K562 (cell line): ENCODE results near the gene PPFIA1. TPM values are rescaled to one million over a fixed set of nuclear protein-coding genes. Genes with fewer than 3 reads are reported as not detected.

ENCODE experiments used
- ATAC-seq: fragments of 200-7000 bp; cut with Tn5 transposase; 3 replicates; pipeline ENCODE4 v1.9.1; 2020; ENCODE audit warnings: moderate library complexity
- BruUV-seq: library from RNA; stranded (reverse); fragments of 400-500 nt; replicated peaks from 2 replicates; lab custom pipeline; 2021; lab: Mats Ljungman, UMichigan
- CTCF ChIA-PET: fragments of 300-600 bp; formaldehyde crosslinking; extraction: SDS; loops from one replicate; lab custom pipeline; 2021; ENCODE audit warnings: low intra/inter-chr PET ratio; lab: Yijun Ruan, JAX
- POLR2A ChIA-PET: fragments of 300-600, 350-650 bp; sonication (Branson Sonifier 250); formaldehyde crosslinking; extraction: SDS; loops from one replicate; lab custom pipeline; 2021; ENCODE audit warnings: antibody characterized with exemption, inconsistent platforms; lab: Yijun Ruan, JAX
- DNase-seq, 4 experiments: peaks; one replicate each; pipeline versions ENCODE4 v3.0.0 to v3.0.0-alpha.2; 2011 to 2018; ENCODE audit warnings: low spot score in 3 of 4, mixed read lengths in 3 of 4; ENCODE audit errors: extremely low read depth in 1 of 4
- FAIRE-seq: peaks from 2 replicates; lab custom pipeline; 2011; peaks lifted over from hg19 to GRCh38; lab: Jason Lieb, UNC
- H2AFZ ChIP-seq: 2 replicates; pipeline ENCODE4 v1.6.0; 2011; ENCODE audit warnings: low read depth, low read length, control low read depth, inconsistent platforms
- H3K27ac ChIP-seq: fragments of 200-600 bp; 3 replicates; pipeline ENCODE4 v1.8.0; 2011; ENCODE audit warnings: low read depth, mild to moderate bottlenecking, control low read depth, inconsistent platforms, low read length, moderate library complexity, mixed read lengths; ENCODE audit errors: extremely low read depth
- H3K27me3 ChIP-seq, 2 experiments: fragments of 300-600 bp in 1 of 2; 2 replicates in 1 of 2; 3 replicates in 1 of 2; pipeline versions ENCODE4 v1.6.0 to v1.8.0; 2011; ENCODE audit warnings: inconsistent platforms in 2 of 2, low read length in 2 of 2, mild to moderate bottlenecking in 1 of 2, mixed read lengths in 1 of 2, moderate library complexity in 1 of 2; ENCODE audit not compliant: control insufficient read depth in 2 of 2, insufficient read depth in 2 of 2
- H3K36me3 ChIP-seq: fragments of 300-600 bp; 3 replicates; pipeline ENCODE4 v1.8.0; 2011; ENCODE audit warnings: mild to moderate bottlenecking, low read length, inconsistent platforms; ENCODE audit not compliant: control insufficient read depth, insufficient read depth
- H3K4me1 ChIP-seq, 2 experiments: fragments of 200-600 bp in 1 of 2; replicated peaks in 1 of 2; 2 replicates in 1 of 2; 3 replicates in 1 of 2; pipeline versions ENCODE4 v1.5.1 to v1.8.0; 2011; ENCODE audit warnings: inconsistent platforms in 2 of 2, low read length in 2 of 2, mild to moderate bottlenecking in 1 of 2, mixed read lengths in 1 of 2, moderate library complexity in 1 of 2; ENCODE audit not compliant: control insufficient read depth in 2 of 2, insufficient read depth in 2 of 2
- H3K4me2 ChIP-seq: 2 replicates; pipeline ENCODE4 v1.6.1; 2011; ENCODE audit warnings: low read length, control low read depth, inconsistent platforms, mixed read lengths; ENCODE audit not compliant: insufficient read depth
- H3K4me3 ChIP-seq: fragments of 200-600 bp; sonication (generic), shearing (Covaris generic); 2 replicates; pipeline ENCODE4 v1.5.1; 2016; ENCODE audit warnings: control low read depth, inconsistent platforms
- H3K79me2 ChIP-seq: fragments of 200-600 bp; 3 replicates; pipeline ENCODE4 v1.8.0; 2011; ENCODE audit warnings: low read length, inconsistent platforms; ENCODE audit not compliant: control insufficient read depth, insufficient read depth
- H3K9ac ChIP-seq, 2 experiments: 2 replicates each; pipeline versions ENCODE4 v1.6.0 to v1.6.1; 2011; ENCODE audit warnings: low read depth in 2 of 2, low read length in 2 of 2, control low read depth in 1 of 2, inconsistent platforms in 1 of 2, mild to moderate bottlenecking in 1 of 2, mixed read lengths in 1 of 2; ENCODE audit not compliant: insufficient read depth in 1 of 2
- H3K9me1 ChIP-seq: one replicate; pipeline ENCODE4 v1.6.0; 2011; ENCODE audit warnings: inconsistent platforms, mild to moderate bottlenecking, low read length, moderate library complexity; ENCODE audit not compliant: control insufficient read depth, insufficient read depth
- H3K9me3 ChIP-seq: replicated peaks from 2 replicates; pipeline ENCODE4 v1.5.1; 2011; ENCODE audit warnings: low read depth, low read length, inconsistent platforms; ENCODE audit not compliant: control insufficient read depth, insufficient read depth
- H4K20me1 ChIP-seq: replicated peaks from 2 replicates; pipeline ENCODE4 v1.6.1; 2011; ENCODE audit warnings: low read length, inconsistent platforms, mixed read lengths; ENCODE audit not compliant: control insufficient read depth, insufficient read depth
- BRF1 ChIP-seq: IDR thresholded peaks from 3 replicates; pipeline ENCODE4 v1.6.1; 2011; ENCODE audit warnings: borderline replicate concordance, mild to moderate bottlenecking; ENCODE audit not compliant: insufficient read length; ENCODE audit errors: extremely low read depth
- CCNT2 ChIP-seq: IDR thresholded peaks from 2 replicates; pipeline ENCODE4 v1.6.1; 2011; ENCODE audit warnings: borderline replicate concordance, low read depth, mild to moderate bottlenecking, moderate library complexity, mixed read lengths, low read length; ENCODE audit not compliant: insufficient read length; ENCODE audit errors: extremely low read depth
- HIVEP1 ChIP-seq: fragments of 250-450 bp; sonication (Bioruptor Pico); IDR thresholded peaks from 2 replicates; pipeline ENCODE4 v1.4.0; 2020; ENCODE audit warnings: mild to moderate bottlenecking
- HOMEZ ChIP-seq: fragments of 250-450 bp; sonication (Bioruptor Pico); IDR thresholded peaks from 2 replicates; pipeline ENCODE4 v1.4.0; 2020; ENCODE audit warnings: mild to moderate bottlenecking, moderate library complexity
- KAT7 ChIP-seq: sonication (generic); formaldehyde crosslinking; IDR thresholded peaks from 2 replicates; pipeline ENCODE4 v1.8.0; 2022; ENCODE audit warnings: missing genetic modification reagents, mild to moderate bottlenecking, borderline replicate concordance
- SIN3A ChIP-seq, 2 experiments: fragments of 150-350 bp in 1 of 2; IDR thresholded peaks; 2 replicates each; pipeline ENCODE4 v1.6.1; 2011 to 2016; ENCODE audit warnings: borderline replicate concordance in 2 of 2, low read depth in 2 of 2, low read length in 2 of 2, mild to moderate bottlenecking in 2 of 2, moderate library complexity in 2 of 2; ENCODE audit not compliant: control insufficient read depth in 1 of 2
- SMAD4 ChIP-seq: fragments of 250-450 bp; sonication (Bioruptor Pico); conservative IDR thresholded peaks from 2 replicates; pipeline ENCODE4 v1.8.0; 2021; ENCODE audit warnings: inconsistent platforms, mild to moderate bottlenecking, moderate library complexity
- SMARCC2 ChIP-seq: fragments of 450-650 bp; IDR thresholded peaks from 2 replicates; pipeline ENCODE4 v1.6.1; 2017; ENCODE audit warnings: antibody characterized with exemption, moderate library complexity, mild to moderate bottlenecking, low read depth
- ZNF253 ChIP-seq: fragments of 250-450 bp; sonication (Bioruptor Pico); conservative IDR thresholded peaks from 2 replicates; pipeline ENCODE4 v1.6.1; 2021; ENCODE audit warnings: mild to moderate bottlenecking
- ZNF780A ChIP-seq: fragments of 250-450 bp; sonication (Bioruptor Pico); IDR thresholded peaks from 2 replicates; pipeline ENCODE4 v1.5.0; 2021; ENCODE audit warnings: mild to moderate bottlenecking
- ZNF79 ChIP-seq: fragments of 250-450 bp; sonication (Bioruptor Pico); IDR thresholded peaks from 2 replicates; pipeline ENCODE4 v1.4.0; 2020; ENCODE audit warnings: low read depth, mild to moderate bottlenecking, moderate library complexity
- WGBS: fragments of 100-300 bp; shearing (Covaris generic); methylation state at CpG from one replicate; pipeline ENCODE4 v1.1.6; 2016; ENCODE audit warnings: low coverage, mixed read lengths; ENCODE audit not compliant: insufficient coverage; ENCODE audit errors: missing lambda C conversion rate; 5-methylcytosine and 5-hydroxymethylcytosine counted together
- in situ Hi-C: fragments of 300-500 bp; cut with MboI; formaldehyde crosslinking; loops from 4 replicates; pipeline ENCODE4 v1.15.0; 2018; ENCODE audit warnings: inconsistent platforms, mixed read lengths
- intact Hi-C: fragments of 100-400 bp; cut with micrococcal nuclease; formaldehyde crosslinking; loops from 2 replicates; pipeline ENCODE4 v1.14.2; 2022
- polyA plus RNA-seq, 8 experiments: library from polyadenylated mRNA; depleted of rRNA in 4 of 8; stranded (reverse) in 5 of 8; unstranded in 3 of 8; fragments of >200 nt; fragmentation: Nextera tagmentation in 2 of 8; fragmentation: Illumina TruSeq in 1 of 8; extraction: Ambion mirVana in 2 of 8; extraction: Trizol in 1 of 8; gene quantifications; 2 replicates each; pipeline versions ENCODE4 v1.2.1 to v1.2.3, GENCODE V29; 2011 to 2014; ENCODE audit warnings: inconsistent platforms in 1 of 8, missing spikeins in 1 of 8
- total RNA-seq, 7 experiments: library from RNA; depleted of rRNA in 6 of 7; stranded (reverse); fragments of >200 nt in 6 of 7; fragmentation: Illumina TruSeq in 2 of 7; extraction: Trizol in 2 of 7; gene quantifications; 2 replicates each; pipeline versions ENCODE4 v1.2.1 to v1.2.3, GENCODE V29; 2011 to 2021; ENCODE audit warnings: low replicate concordance in 1 of 7

PPFIA1 gene
- total and polyA plus RNA-seq, 9 of the 15 experiments (the other 6 are each of a cell fraction or from before 2014, with no cell fraction given), result 9.9 to 41.5 (median 28.5) TPM

- ATAC-seq (no peak), DNase-seq (no peak), FAIRE-seq (no peak)
- H3K9me1 ChIP-seq, result peaks cover 3% of the 10 kb centered on the region
- H3K79me2 ChIP-seq, result peaks cover 14% of the 10 kb centered on the region
- POLR2A ChIA-PET, result no interaction called here
- peaks cover 10 to 23% of the 10 kb centered on the region in 2 experiments; a peak in 4 of 5 replicates for H3K4me1 ChIP-seq
- H3K4me2 ChIP-seq, result no peak overlapping the region
- H3K9me3 ChIP-seq, result no peaks in the 10 kb centered on the region
- CTCF ChIA-PET, result no interaction called here
- peaks cover 83% of the 10 kb centered on the region for H3K36me3 ChIP-seq
- 95% methylated on average over 20 of the region's 20 CpGs for WGBS
- TF ChIP-seq ZNF253 (CRISPR knock-in tag) (no peak), CCNT2 (no peak), BRF1 (no peak), HOMEZ (CRISPR knock-in tag) (no peak), ZNF79 (no peak), ZNF780A (CRISPR knock-in tag) (no peak), SMAD4 (CRISPR knock-in tag) (no peak), KAT7 (CRISPR knock-in tag) (no peak), SMARCC2 (no peak), SIN3A (IDR thresholded peaks at IDR 0.05; ENCODE audit: borderline replicate concordance in 2 of 2, control insufficient read depth in 1 of 2, low read depth in 2 of 2, low read length in 2 of 2) (no peak), HIVEP1 (CRISPR knock-in tag) (no peak)
- H3K27me3 ChIP-seq, result no peaks in the 10 kb centered on the region
- no peak overlapping the region for H3K9ac ChIP-seq
- BruUV-seq, result no TSS peak
- no peak overlapping the region for H3K27ac ChIP-seq
- in situ Hi-C loops, result no loop called here
- intact Hi-C loops, result no loop called here
- no peak overlapping the region for H2AFZ ChIP-seq
- peaks cover 13% of the 10 kb centered on the region; the same call in 1 of the 2 replicates for H4K20me1 ChIP-seq
- H3K4me3 ChIP-seq, result no peak overlapping the region
These were observed 146.4 kb downstream of the PPFIA1 start for GRCh38 chr11:70416881-70417280.
